OCI-M2 (cell line): ENCODE data around the gene GPR61.

Source experiments
- DNase-seq: peaks from one replicate; lab custom pipeline; 2025; ENCODE audit not compliant: unreplicated experiment; lab: John Stamatoyannopoulos, UW

Gene GPR61

GRCh38 chr1:109508873-109509175, 30.8 kb upstream of the GPR61 start:
- no peak for DNase-seq

GRCh38 chr1:109509176-109510134, 30.2 kb upstream of the GPR61 start, which contains the start of gene AMIGO1:
AMIGO1 (minus strand) TSS chr1:109509727; CDS start chr1:109508912, 815 bp downstream.
- DNase-seq, result no peak

- DNase-seq, result no peak
These were observed 26.5 kb upstream of the GPR61 start for GRCh38 chr1:109513110-109513710.

- no peak for DNase-seq
These were observed 24.8 kb upstream of the GPR61 start for GRCh38 chr1:109514846-109515245.

- no peak for DNase-seq
These were observed 22.8 kb upstream of the GPR61 start for GRCh38 chr1:109516872-109517271.

GRCh38 chr1:109517337-109517736, 22.3 kb upstream of the GPR61 start:
- DNase-seq, result no peak

GRCh38 chr1:109521002-109521951, 18.4 kb upstream of the GPR61 start:
- no peak for DNase-seq

GRCh38 chr1:109522026-109522425, 17.6 kb upstream of the GPR61 start:
- DNase-seq, result no peak

GRCh38 chr1:109523706-109524105, 16.0 kb upstream of the GPR61 start:
- no peak for DNase-seq

GRCh38 chr1:109527098-109527811, 12.4 kb upstream of the GPR61 start:
- DNase-seq, result no peak

GRCh38 chr1:109527846-109528695, 11.6 kb upstream of the GPR61 start:
- DNase-seq, result no peak

- DNase-seq, result no peak
These were observed 11.0 kb upstream of the GPR61 start for GRCh38 chr1:109528712-109529111.

- no peak for DNase-seq
These were observed 9.7 kb upstream of the GPR61 start for GRCh38 chr1:109529881-109530456.

- no peak for DNase-seq
These were observed 9.1 kb upstream of the GPR61 start for GRCh38 chr1:109530457-109531087.

GRCh38 chr1:109531380-109531779, 8.3 kb upstream of the GPR61 start:
- no peak for DNase-seq

GRCh38 chr1:109531826-109532364, 7.8 kb upstream of the GPR61 start:
- DNase-seq, result no peak

GRCh38 chr1:109532365-109533136, 7.1 kb upstream of the GPR61 start:
- peak; percentile 34 for DNase-seq

- no peak for DNase-seq
These were observed 5.3 kb upstream of the GPR61 start for GRCh38 chr1:109534307-109534858.
